HCT116 (cell line): ENCODE results near the gene TRAK1. TPM values are rescaled to one million over a fixed set of nuclear protein-coding genes. Genes with fewer than 3 reads are reported as not detected.

Experiments
- ATAC-seq: fragments of 200-7000 bp; cut with Tn5 transposase; 2 replicates; pipeline ENCODE4 v1.9.1; 2020; ENCODE audit warnings: mild to moderate bottlenecking, moderate library complexity
- BruUV-seq: library from RNA; stranded (reverse); fragments of 400-500 nt; replicated peaks from 2 replicates; lab custom pipeline; 2021; lab: Mats Ljungman, UMichigan
- CTCF ChIA-PET: fragments of 300-600 bp; sonication (Branson Sonifier 250); formaldehyde crosslinking; loops from one replicate; lab custom pipeline; 2021; ENCODE audit warnings: antibody characterized with exemption; lab: Charles Lee
- POLR2A ChIA-PET: fragments of 300-600, 350-600 bp; sonication (Branson Sonifier 250); formaldehyde crosslinking; loops from one replicate; lab custom pipeline; 2021; ENCODE audit warnings: antibody characterized with exemption; lab: Charles Lee
- RAD21 ChIA-PET, 2 experiments: fragments of 300-600 bp; sonication (Branson Sonifier 250); formaldehyde crosslinking; loops; one replicate each; lab custom pipeline; 2023; ENCODE audit warnings: low total read pairs in 2 of 2; ENCODE audit not compliant: uncharacterized antibody in 2 of 2, unreplicated experiment in 2 of 2, low non-redundant PET in 1 of 2; lab: Charles Lee
- DNase-seq: peaks from one replicate; pipeline ENCODE4 v3.0.0-alpha.2; 2010; ENCODE audit warnings: low read depth, low spot score
- H2AFZ ChIP-seq: fragments of 200-600 bp; shearing (Covaris generic), sonication (generic); 2 replicates; pipeline ENCODE4 v1.6.1; 2017; ENCODE audit warnings: low read depth, mixed run types, mixed read lengths, antibody characterized with exemption, low read length; ENCODE audit not compliant: poor library complexity, severe bottlenecking
- H3K27ac ChIP-seq: 2 replicates; pipeline ENCODE4 v1.5.1; 2012; ENCODE audit warnings: low read depth, low read length
- H3K27me3 ChIP-seq: fragments of 200-600 bp; sonication (generic); 2 replicates; pipeline ENCODE4 v1.6.1; 2016; ENCODE audit warnings: mixed run types, low read length, mixed read lengths; ENCODE audit not compliant: insufficient read depth
- H3K36me3 ChIP-seq, 2 experiments: fragments of 200-500 bp in 1 of 2; fragments of 200-600 bp in 1 of 2; sonication (Bioruptor generic) in 1 of 2; sonication (generic) in 1 of 2; 2 replicates each; pipeline versions ENCODE4 v1.5.1 to v1.6.1; 2014 to 2016; ENCODE audit warnings: low read length in 2 of 2, inconsistent platforms in 1 of 2, mixed read lengths in 1 of 2, mixed run types in 1 of 2; ENCODE audit not compliant: insufficient read depth in 2 of 2, control insufficient read depth in 1 of 2
- H3K4me1 ChIP-seq, 2 experiments: fragments of 200-600 bp in 1 of 2; sonication (generic) in 1 of 2; 2 replicates each; pipeline versions ENCODE4 v1.5.1 to v1.6.1; 2012 to 2017; ENCODE audit warnings: low read length in 2 of 2, inconsistent platforms in 1 of 2, mild to moderate bottlenecking in 1 of 2, mixed read lengths in 1 of 2, mixed run types in 1 of 2, moderate library complexity in 1 of 2; ENCODE audit not compliant: insufficient read depth in 2 of 2, control insufficient read depth in 1 of 2
- H3K4me2 ChIP-seq: fragments of 200-600 bp; sonication (generic); 2 replicates; pipeline ENCODE4 v1.6.1; 2017; ENCODE audit warnings: mixed run types, low read length, mixed read lengths
- H3K4me3 ChIP-seq, 2 experiments: fragments of 200-600 bp in 1 of 2; sonication (generic) in 1 of 2; replicated peaks in 1 of 2; 2 replicates each; pipeline ENCODE4 v1.5.1; 2011 to 2016; ENCODE audit warnings: low read length in 2 of 2, control low read depth in 1 of 2, low read depth in 1 of 2, mild to moderate bottlenecking in 1 of 2, mixed read lengths in 1 of 2, mixed run types in 1 of 2
- H3K79me2 ChIP-seq: fragments of 200-600 bp; sonication (generic); 2 replicates; pipeline ENCODE4 v1.6.1; 2017; ENCODE audit warnings: mild to moderate bottlenecking, mixed run types, low read length, moderate library complexity, mixed read lengths; ENCODE audit not compliant: insufficient read depth
- H3K9ac ChIP-seq: fragments of 200-600 bp; sonication (generic); 2 replicates; pipeline ENCODE4 v1.6.1; 2016; ENCODE audit warnings: low read length, mixed read lengths
- H3K9me2 ChIP-seq: fragments of 200-600 bp; sonication (generic), shearing (Covaris generic); 2 replicates; pipeline ENCODE4 v1.6.1; 2017; ENCODE audit warnings: mixed run types, mild to moderate bottlenecking, moderate library complexity; ENCODE audit not compliant: insufficient read depth
- H3K9me3 ChIP-seq, 2 experiments: fragments of 200-500 bp in 1 of 2; fragments of 200-600 bp in 1 of 2; sonication (Bioruptor generic) in 1 of 2; sonication (generic) in 1 of 2; 2 replicates each; pipeline ENCODE4 v1.6.1; 2014 to 2017; ENCODE audit warnings: low read length in 2 of 2, mixed read lengths in 2 of 2, inconsistent platforms in 1 of 2, low read depth in 1 of 2, mild to moderate bottlenecking in 1 of 2, mixed run types in 1 of 2, moderate library complexity in 1 of 2; ENCODE audit not compliant: control insufficient read depth in 1 of 2, insufficient read depth in 1 of 2
- H4K20me1 ChIP-seq: fragments of 200-600 bp; sonication (generic), shearing (Covaris generic); 2 replicates; pipeline ENCODE4 v1.6.1; 2017; ENCODE audit warnings: mixed run types, mild to moderate bottlenecking, moderate library complexity; ENCODE audit not compliant: insufficient read depth
- ATF3 ChIP-seq: IDR thresholded peaks from 2 replicates; pipeline ENCODE4 v1.6.1; 2012
- CBX3 ChIP-seq: IDR thresholded peaks from 2 replicates; pipeline ENCODE4 v1.6.1; 2012; ENCODE audit warnings: low read depth
- CEBPB ChIP-seq: IDR thresholded peaks from 2 replicates; pipeline ENCODE4 v1.6.1; 2012; ENCODE audit warnings: low read depth
- CTCF ChIP-seq, 3 experiments: fragments of 200-600 bp in 1 of 3; sonication (generic) in 1 of 3; IDR thresholded peaks in 2 of 3; conservative IDR thresholded peaks in 1 of 3; 2 replicates each; pipeline ENCODE4 v1.5.1; 2012 to 2017; ENCODE audit warnings: low read depth in 2 of 3, low read length in 2 of 3, antibody characterized with exemption in 1 of 3, borderline replicate concordance in 1 of 3, control low read depth in 1 of 3, mild to moderate bottlenecking in 1 of 3, mixed read lengths in 1 of 3, mixed run types in 1 of 3, moderate library complexity in 1 of 3; ENCODE audit not compliant: insufficient read depth in 1 of 3
- EGR1 ChIP-seq: IDR thresholded peaks from 2 replicates; pipeline ENCODE4 v1.6.1; 2012; ENCODE audit warnings: low read depth
- ELF1 ChIP-seq: IDR thresholded peaks from 2 replicates; pipeline ENCODE4 v1.6.1; 2012; ENCODE audit warnings: low read depth, borderline replicate concordance
- EZH2 ChIP-seq: fragments of 200-600 bp; sonication (generic); IDR thresholded peaks from 2 replicates; pipeline ENCODE4 v1.6.1; 2017; ENCODE audit warnings: antibody characterized with exemption, mixed run types
- MAX ChIP-seq: IDR thresholded peaks from 2 replicates; pipeline ENCODE4 v1.6.1; 2012
- RAD21 ChIP-seq: IDR thresholded peaks from 2 replicates; pipeline ENCODE4 v1.6.1; 2012; ENCODE audit warnings: low read depth, mild to moderate bottlenecking
- TCF7L2 ChIP-seq: IDR thresholded peaks from 2 replicates; pipeline ENCODE4 v1.7.0; 2011; ENCODE audit warnings: borderline replicate concordance, inconsistent platforms; ENCODE audit not compliant: insufficient read depth, insufficient read length; ENCODE audit errors: extremely low read depth
- YY1 ChIP-seq: IDR thresholded peaks from 2 replicates; pipeline ENCODE4 v1.6.1; 2011; ENCODE audit warnings: low read length, low read depth, moderate library complexity, mild to moderate bottlenecking; ENCODE audit not compliant: insufficient replicate concordance; ENCODE audit errors: extremely low read depth
- ZFX ChIP-seq: fragments of 450-650 bp; IDR thresholded peaks from 2 replicates; pipeline ENCODE4 v1.6.1; 2017
- ZNF274 ChIP-seq: fragments of 200-500 bp; sonication (Bioruptor generic); IDR thresholded peaks from 2 replicates; pipeline ENCODE4 v1.6.1; 2014; ENCODE audit warnings: mild to moderate bottlenecking, low read depth, low read length, inconsistent platforms
- intact Hi-C: fragments of 100-400 bp; cut with micrococcal nuclease; formaldehyde crosslinking; loops from 2 replicates; pipeline ENCODE4 v1.10.0; 2022
- total RNA-seq: library from RNA; stranded (reverse); gene quantifications from one replicate; pipeline ENCODE4 v1.2.1, GENCODE V29; 2021; ENCODE audit not compliant: unreplicated experiment

TRAK1 gene
- total RNA-seq, 1 experiment from 2014 or later: 25.9 TPM

GRCh38 chr3:42151596-42152168 is 60.5 kb downstream of the TRAK1 start:
- no TSS peak for BruUV-seq
- ChIA-PET CTCF (no interaction called here), RAD21 (no interaction called here), POLR2A (no interaction called here)
- H2AFZ ChIP-seq: no peak overlapping the region
- intact Hi-C loops: no loop called here
- H3K36me3 ChIP-seq: no peaks in the 10 kb centered on the region
- H3K27me3 ChIP-seq: no peaks in the 10 kb centered on the region
- no peaks in the 10 kb centered on the region for H3K9me2 ChIP-seq
- no peaks in the 10 kb centered on the region; the same call in 1 of the 2 replicates for H3K79me2 ChIP-seq
- H4K20me1 ChIP-seq: no peaks in the 10 kb centered on the region
- DNase-seq (no peak), ATAC-seq (no peak)
- no peak overlapping the region for H3K27ac ChIP-seq
- no peaks in the 10 kb centered on the region for H3K9me3 ChIP-seq
- peaks cover 15 to 27% of the 10 kb centered on the region in 2 experiments for H3K4me1 ChIP-seq
- TF ChIP-seq EGR1: no peak
- no peak for TF ChIP-seq EZH2
- no peak for TF ChIP-seq MAX
- no peak for TF ChIP-seq ATF3
- no peak for TF ChIP-seq ELF1
- TF ChIP-seq CTCF (IDR thresholded peaks at IDR 0.05 in 2 of 3, conservative IDR thresholded peaks at IDR 0.05 in 1 of 3; ENCODE audit: borderline replicate concordance in 1 of 3, insufficient read depth in 1 of 3, low read depth in 2 of 3, low read length in 2 of 3): no peak
- H3K9ac ChIP-seq: no peak overlapping the region
- H3K4me3 ChIP-seq: no peak overlapping the region
- no peak overlapping the region for H3K4me2 ChIP-seq

- Histone ChIP-seq H3K9me3 (no peaks in the 10 kb centered on the region), H3K4me1 (peaks cover 15 to 27% of the 10 kb centered on the region in 2 experiments), H3K27ac (no peak overlapping the region), H3K9me2 (no peaks in the 10 kb centered on the region), H3K4me3 (no peak overlapping the region), H3K79me2 (no peaks in the 10 kb centered on the region; the same call in 1 of the 2 replicates), H3K4me2 (no peak overlapping the region), H2AFZ (no peak overlapping the region), H3K9ac (no peak overlapping the region), H3K36me3 (no peaks in the 10 kb centered on the region), H4K20me1 (no peaks in the 10 kb centered on the region), H3K27me3 (no peaks in the 10 kb centered on the region)
- DNase-seq (no peak), ATAC-seq (no peak)
- no TSS peak for BruUV-seq
- CTCF ChIA-PET: no interaction called here
- POLR2A ChIA-PET: no interaction called here
- intact Hi-C loops: no loop called here
- RAD21 ChIA-PET: no interaction called here
- TF ChIP-seq CBX3 (no peak), ZNF274 (no peak), EZH2 (no peak), TCF7L2 (no peak), YY1 (no peak), ZFX (no peak), ATF3 (no peak), MAX (no peak), RAD21 (no peak), EGR1 (no peak), CEBPB (no peak)
Observed at GRCh38 chr3:42152193-42152592, 61.0 kb downstream of the TRAK1 start.
